Heart left ventricle (tissue), 16 donors: ENCODE measurements around the gene USP2. TPM values are rescaled to one million over a fixed set of nuclear protein-coding genes. Genes with fewer than 3 reads are reported as not detected.
A peak's percentile ranks its signal among the peaks of the same experiment; 100 is the strongest.

Experiments
- ATAC-seq, 4 donors: fragments of 200-7000 bp; cut with Tn5 transposase; one replicate each; pipeline ENCODE4 v1.9.1; 2020 to 2022; ENCODE audit warnings: moderate library complexity in 4 of 4, mild to moderate bottlenecking in 3 of 4, moderate number of reproducible peaks in 1 of 4
- DNase-seq, 5 donors: peaks; one replicate each; pipeline ENCODE4 v3.0.0-alpha.2; 2020
- H3K27ac ChIP-seq, 12 donors: fragments of 200-600 bp; sonication (generic) in 4 of 12; one replicate each; pipeline versions ENCODE4 v1.5.0 to v1.8.0; 2016 to 2022; ENCODE audit warnings: mild to moderate bottlenecking in 2 of 12
- H3K27me3 ChIP-seq, 9 donors: fragments of 200-600 bp; sonication (generic) in 2 of 9; one replicate each; pipeline versions ENCODE4 v1.5.1 to v1.8.0; 2016 to 2022; ENCODE audit warnings: mild to moderate bottlenecking in 3 of 9
- H3K36me3 ChIP-seq, 9 donors: fragments of 200-600 bp; sonication (generic) in 2 of 9; one replicate each; pipeline versions ENCODE4 v1.5.0 to v1.8.0; 2018 to 2022; ENCODE audit warnings: mild to moderate bottlenecking in 2 of 9
- H3K4me1 ChIP-seq, 12 donors: fragments of 200-600 bp; sonication (generic) in 4 of 12; one replicate each; pipeline versions ENCODE4 v1.5.0 to v1.8.0; 2016 to 2022; ENCODE audit warnings: mild to moderate bottlenecking in 3 of 12
- H3K4me3 ChIP-seq, 12 donors: fragments of 200-600 bp; sonication (generic) in 4 of 12; one replicate each; pipeline versions ENCODE4 v1.5.0 to v1.8.0; 2017 to 2022; ENCODE audit warnings: mild to moderate bottlenecking in 9 of 12, moderate library complexity in 4 of 12
- H3K9me3 ChIP-seq, 12 donors: fragments of 200-600 bp; sonication (generic) in 4 of 12; one replicate each; pipeline versions ENCODE4 v1.5.0 to v1.8.0; 2016 to 2022; ENCODE audit warnings: mild to moderate bottlenecking in 1 of 12
- POLR2A ChIP-seq, 2 donors: fragments of 450-650 bp; IDR thresholded peaks; one replicate each; pipeline ENCODE4 v1.6.1; 2017; ENCODE audit warnings: antibody characterized with exemption in 2 of 2, mild to moderate bottlenecking in 2 of 2, moderate library complexity in 2 of 2
- WGBS, 4 donors: extraction: QIAGEN DNeasy Blood & Tissue Kit in 2 of 4; methylation state at CpG; one replicate each; pipeline versions ENCODE4 v1.1.5 to v1.1.7; 2013 to 2018; 5-methylcytosine and 5-hydroxymethylcytosine counted together
- intact Hi-C, 10 donors: fragments of 100-400 bp; cut with DNase I; formaldehyde crosslinking; loops; one replicate each; pipeline versions ENCODE4 v1.11.1 to v1.14.2; 2022
- polyA plus RNA-seq, 2 donors: library from polyadenylated mRNA; stranded (reverse); fragments of 200-250 nt; gene quantifications; one replicate each; pipeline ENCODE4 v1.2.3, GENCODE V29; 2013
- total RNA-seq, 9 donors: library from RNA; depleted of rRNA in 2 of 9; stranded (reverse); fragments of >200 nt in 2 of 9; fragmentation: NEBNext Ultra II Directional in 3 of 9; extraction: Animal tissue kit (Norgen Biotek cat#: 25700) in 3 of 9; gene quantifications; one replicate each; pipeline versions ENCODE4 v1.1.0 to v1.2.4, GENCODE V29; 2016 to 2023
- TF ChIP-seq, protein P1 (sequence below), 12 donors: fragments of 200-600 bp; sonication (generic) in 4 of 12; IDR thresholded peaks; one replicate each; pipeline versions ENCODE4 v1.5.0 to v1.8.0; 2018 to 2022; ENCODE audit warnings: antibody characterized with exemption in 12 of 12, mild to moderate bottlenecking in 5 of 12
- donor health status: ischemic (EF 13 %, LVEDD 7.1; RV severe dilation, severe dysfunction).
- donor health status: healthy with polysubstance abuse.
- donor health status: DM: no; HTN: yes; CAD: no.
- donor health status: DM: no; HTN: no; CAD: no.
- donor health status: ischemic (EF 25% LVEDD 6.9; RV normal size, moderate dysfunction).
- donor health status: ischemic (EF 25% LVEDD 5.7; RV mildly dilated, moderate dysfunction).
- donor health status: healthy.
- donor health status: DM: yes; HTN: yes; CAD: no.
- donor health status: ischemic (EF 35%, LVEDD 5.7; RV mildly dilated, moderate dysfunction).
- donor health status: nonischemic (EF 11% LVEDD 7.7; RV severe dilation, severe dysfunction).
- donor health status: DM: yes; HTN: yes; CAD: no.
- donor health status: PGD.
- donor health status: ischemic (EF 29% LVEDD 5.4; RV normal size, mild dysfunction).
- donor health status: nonischemic (EF 23%, LVEDD 6.1; RV moderate dilation, normal function).

Gene USP2
- total and polyA plus RNA-seq, 11 donors: 53.7 to 138 (median 108) TPM

DNA sequence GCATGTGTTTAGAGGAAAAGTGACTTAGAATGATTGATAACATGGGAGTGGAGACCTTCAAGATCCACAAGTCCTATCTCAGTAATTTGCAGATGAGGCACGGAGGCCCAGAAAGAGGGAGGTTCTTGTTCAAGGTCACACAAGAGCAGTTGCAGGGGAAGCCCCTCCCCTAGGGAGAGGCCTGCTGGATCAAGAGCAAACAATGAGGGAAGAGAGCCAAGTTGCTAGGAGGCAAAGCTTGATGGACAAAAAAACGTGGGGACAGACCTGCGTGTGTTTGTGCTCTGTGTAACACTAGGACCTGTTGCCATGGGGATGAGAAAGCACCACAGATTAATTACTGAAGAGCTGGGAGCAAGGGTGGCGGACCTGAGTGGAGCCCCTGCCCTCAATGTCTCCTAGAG, 28.6 kb downstream of the USP2 start:
- Histone ChIP-seq H3K9me3 (no peaks in the 10 kb centered on the region), H3K36me3 (peaks cover 0 to 25% (median 4%) of the 10 kb centered on the region in 9 donors), H3K27me3 (peaks cover 0 to 11% (median 0%) of the 10 kb centered on the region in 9 donors), H3K4me1 (peaks cover 3 to 51% (median 21%) of the 10 kb centered on the region in 12 donors), H3K27ac (peak overlapping the region in 10 of 12 donors; percentile 12 to 76 (median 57)), H3K4me3 (no peak overlapping the region)
- peak; percentile 55 to 73 (median 66) for ATAC-seq
- intact Hi-C loops: loop anchor here in 3 of 10 donors (10.0 kb wide), 1 partner anchor 122 kb away; no protein-coding TSS in a partner anchor
- TF ChIP-seq POLR2A (IDR thresholded peaks at IDR 0.05): no peak
- TF ChIP-seq, protein P1, sequence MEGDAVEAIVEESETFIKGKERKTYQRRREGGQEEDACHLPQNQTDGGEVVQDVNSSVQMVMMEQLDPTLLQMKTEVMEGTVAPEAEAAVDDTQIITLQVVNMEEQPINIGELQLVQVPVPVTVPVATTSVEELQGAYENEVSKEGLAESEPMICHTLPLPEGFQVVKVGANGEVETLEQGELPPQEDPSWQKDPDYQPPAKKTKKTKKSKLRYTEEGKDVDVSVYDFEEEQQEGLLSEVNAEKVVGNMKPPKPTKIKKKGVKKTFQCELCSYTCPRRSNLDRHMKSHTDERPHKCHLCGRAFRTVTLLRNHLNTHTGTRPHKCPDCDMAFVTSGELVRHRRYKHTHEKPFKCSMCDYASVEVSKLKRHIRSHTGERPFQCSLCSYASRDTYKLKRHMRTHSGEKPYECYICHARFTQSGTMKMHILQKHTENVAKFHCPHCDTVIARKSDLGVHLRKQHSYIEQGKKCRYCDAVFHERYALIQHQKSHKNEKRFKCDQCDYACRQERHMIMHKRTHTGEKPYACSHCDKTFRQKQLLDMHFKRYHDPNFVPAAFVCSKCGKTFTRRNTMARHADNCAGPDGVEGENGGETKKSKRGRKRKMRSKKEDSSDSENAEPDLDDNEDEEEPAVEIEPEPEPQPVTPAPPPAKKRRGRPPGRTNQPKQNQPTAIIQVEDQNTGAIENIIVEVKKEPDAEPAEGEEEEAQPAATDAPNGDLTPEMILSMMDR (IDR thresholded peaks at IDR 0.05): no peak
- WGBS, 4 donors: 8 to 19% (median 18%) methylated on average over 4 of the region's 4 CpGs
- DNase-seq: peak; percentile 66 to 85 (median 72)

DNA sequence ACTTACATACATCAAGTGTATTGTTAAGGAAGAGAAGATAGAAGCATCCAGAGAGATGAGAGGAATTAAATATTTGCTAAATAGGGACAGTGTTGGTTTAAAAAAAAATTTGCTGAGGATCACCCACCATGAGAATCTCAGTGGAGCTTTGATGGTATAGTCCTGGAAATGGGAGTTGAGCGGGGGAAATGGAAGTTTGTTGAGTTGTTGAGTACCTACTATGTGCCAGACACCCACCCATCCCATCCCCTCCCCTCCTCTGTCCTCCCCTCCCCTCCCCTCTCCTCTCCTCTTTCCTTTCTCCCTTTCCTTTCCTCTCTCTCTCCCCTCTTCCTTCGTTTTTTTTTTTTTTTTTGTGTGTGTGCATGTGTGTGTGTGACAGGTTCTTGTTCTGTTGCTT, 30.3 kb downstream of the USP2 start:
- Histone ChIP-seq H3K27ac (no peak overlapping the region), H3K9me3 (no peaks in the 10 kb centered on the region), H3K36me3 (peaks cover 0 to 13% (median 0%) of the 10 kb centered on the region in 9 donors), H3K4me1 (peaks cover 3 to 44% (median 20%) of the 10 kb centered on the region in 12 donors), H3K4me3 (no peak overlapping the region), H3K27me3 (peaks cover 0 to 11% (median 0%) of the 10 kb centered on the region in 9 donors)
- TF ChIP-seq, protein P1 (IDR thresholded peaks at IDR 0.05): no peak
- no peak for TF ChIP-seq POLR2A (IDR thresholded peaks at IDR 0.05)
- no peak for DNase-seq
- intact Hi-C loops: loop anchor here in 3 of 10 donors (10.0 kb wide), 1 partner anchor 124 kb away; no protein-coding TSS in a partner anchor
- no peak for ATAC-seq
- WGBS, 4 donors: 53 to 100% (median 77%) methylated on average over 1 to 2 of the region's 2 CpGs

DNA sequence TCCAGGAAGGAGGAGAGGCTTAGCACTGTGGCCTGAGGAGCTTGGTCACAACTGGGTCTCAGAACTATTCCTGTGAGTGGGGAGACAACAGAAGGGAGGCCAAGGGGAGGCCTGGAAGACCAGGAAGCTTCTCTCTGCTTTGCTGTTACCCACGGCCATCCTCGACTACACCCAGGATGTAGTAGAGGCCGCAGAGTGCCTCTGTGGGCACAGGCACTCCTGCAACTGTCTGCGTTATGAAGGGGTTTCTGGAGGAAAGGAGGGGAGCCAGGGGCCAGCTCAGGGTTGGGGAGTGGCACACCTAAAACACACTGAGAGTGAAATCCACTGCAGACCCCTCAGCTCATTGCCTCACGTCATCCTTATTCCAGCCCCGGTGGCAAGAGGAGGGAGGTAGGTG, 31.2 kb downstream of the USP2 start:
- DNase-seq: no peak
- no peaks in the 10 kb centered on the region for H3K9me3 ChIP-seq
- H3K4me3 ChIP-seq: no peak overlapping the region
- no peak for ATAC-seq
- H3K27me3 ChIP-seq: peaks cover 0 to 6% (median 0%) of the 10 kb centered on the region in 9 donors
- intact Hi-C loops: loop anchor here in 3 of 10 donors (10.0 kb wide), 1 partner anchor 124 kb away; no protein-coding TSS in a partner anchor
- no peak overlapping the region for H3K27ac ChIP-seq
- peaks cover 0 to 7% (median 0%) of the 10 kb centered on the region in 9 donors for H3K36me3 ChIP-seq
- TF ChIP-seq, protein P1 (IDR thresholded peaks at IDR 0.05): no peak
- no peak for TF ChIP-seq POLR2A (IDR thresholded peaks at IDR 0.05)
- WGBS, 4 donors: 83 to 88% (median 86%) methylated on average over 6 of the region's 6 CpGs
- H3K4me1 ChIP-seq: peaks cover 0 to 35% (median 12%) of the 10 kb centered on the region in 12 donors

- peaks cover 0 to 6% (median 0%) of the 10 kb centered on the region in 9 donors for H3K27me3 ChIP-seq
- peaks cover 0 to 24% (median 8%) of the 10 kb centered on the region in 12 donors for H3K4me1 ChIP-seq
- peak overlapping the region in 1 of 12 donors; percentile 31 for H3K27ac ChIP-seq
- TF ChIP-seq POLR2A (IDR thresholded peaks at IDR 0.05): no peak
- TF ChIP-seq, protein P1 (IDR thresholded peaks at IDR 0.05): no peak
- no peaks in the 10 kb centered on the region for H3K9me3 ChIP-seq
- WGBS, 4 donors: 72 to 78% (median 75%) methylated on average over 12 to 16 of the region's 16 CpGs
- intact Hi-C loops: no loop called here
- H3K4me3 ChIP-seq: no peak overlapping the region
- no peak for DNase-seq
- ATAC-seq: no peak
- H3K36me3 ChIP-seq: no peaks in the 10 kb centered on the region
Observed at GRCh38 chr11:119347940-119348605, 33.4 kb downstream of the USP2 start.
